IPS-NIHi11 (cell line): ENCODE data around the gene WDR76.
"Not testable (repeated sequence)": the region's sequence is repeated elsewhere in the genome, so short reads cannot be mapped to it uniquely, and the experiment has no call there.

Experiments used
- DNase-seq: peaks from one replicate; pipeline ENCODE4 v3.0.0; 2012; ENCODE audit warnings: mixed read lengths, low spot score

WDR76 gene

DNA sequence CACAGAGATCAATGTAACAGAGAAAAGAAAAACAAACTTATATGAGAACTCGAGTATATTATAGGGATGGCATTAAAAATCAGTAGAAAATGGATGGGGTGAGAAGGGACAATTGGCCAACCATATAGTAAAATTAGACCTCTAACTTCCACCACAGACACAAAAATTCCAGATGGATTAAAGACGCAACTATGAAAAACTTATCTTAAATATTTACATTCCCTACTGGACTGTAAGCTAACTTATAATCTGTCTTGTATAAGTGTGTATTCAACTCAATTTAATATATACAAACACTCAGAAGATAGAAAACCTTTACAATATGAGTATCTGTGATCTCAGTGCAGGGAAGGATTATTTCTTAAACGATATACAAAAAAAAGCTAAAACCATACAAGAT lies 5.3 kb upstream of the WDR76 start:
- no peak for DNase-seq

DNA sequence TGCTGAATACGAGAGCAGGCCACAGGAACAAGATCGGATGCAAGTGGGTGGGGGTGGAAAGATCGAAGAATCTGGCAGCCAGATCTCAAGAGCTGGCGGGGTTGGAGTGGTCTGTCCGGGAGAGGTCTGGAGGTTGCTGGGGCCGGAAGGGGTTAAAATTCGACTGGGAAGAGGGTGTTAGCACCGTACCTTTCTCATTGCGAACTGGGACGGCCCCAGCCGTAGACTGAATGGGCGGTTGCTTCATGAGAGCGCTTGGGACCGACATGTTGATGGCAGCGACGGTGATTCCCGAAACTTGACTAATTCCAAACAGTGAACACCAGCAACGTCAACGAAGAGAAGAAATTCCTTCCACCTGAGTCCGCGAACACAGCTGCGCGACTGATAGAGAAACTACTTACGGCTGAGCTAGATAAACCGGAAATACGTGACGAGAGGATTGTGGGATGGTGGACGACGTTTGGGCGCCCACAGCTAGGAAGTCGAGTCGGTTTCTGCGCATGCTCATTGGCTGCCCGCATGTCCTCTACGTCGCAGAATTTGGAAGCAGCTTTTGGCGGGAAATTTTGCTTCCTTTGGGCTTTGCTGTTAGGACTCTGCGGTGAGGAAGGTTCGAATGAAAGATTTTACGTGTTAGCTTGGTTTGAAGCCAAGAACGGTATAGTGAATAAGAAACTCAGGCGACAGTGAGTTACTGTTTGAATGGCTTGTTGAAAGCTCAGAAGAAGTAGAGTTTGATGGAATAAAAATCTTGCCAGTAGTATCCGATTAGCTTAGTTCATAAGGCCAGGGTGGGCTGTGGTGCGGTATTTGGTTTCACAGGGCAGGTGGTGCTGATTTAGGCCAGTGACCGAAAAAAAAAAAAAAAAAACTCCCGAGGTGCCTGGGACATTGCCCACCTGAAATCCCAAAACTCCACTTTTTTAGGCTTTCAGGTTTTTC lies 2.2 kb upstream of the WDR76 start, which contains the start of gene MFAP1:
MFAP1 (minus strand) TSS at position 389 of the 945 bp plus-strand sequence; CDS start at position 268, 121 bp downstream.
- DNase-seq, result peak; percentile 94

DNA sequence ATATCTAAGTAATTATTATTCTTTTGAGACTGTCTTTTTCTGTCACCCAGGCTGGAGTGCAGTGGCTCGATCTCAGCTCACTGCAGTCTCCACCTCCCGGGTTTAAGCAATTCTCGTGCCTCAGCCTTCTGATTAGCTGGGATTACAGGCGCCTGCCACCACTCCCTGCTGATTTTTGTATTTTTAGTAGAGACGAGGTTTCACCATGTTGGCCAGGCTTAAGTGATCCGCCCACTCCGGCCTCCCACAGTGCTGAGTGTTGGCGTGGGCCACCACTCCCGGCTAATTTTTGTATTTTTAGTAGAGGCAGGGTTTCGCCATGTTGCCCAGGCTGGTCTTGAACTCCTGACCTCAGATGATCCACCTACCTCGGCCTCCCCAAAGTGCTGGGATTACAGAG lies 1.5 kb upstream of the WDR76 start:
- DNase-seq, result not testable (repeated sequence)

GRCh38 chr15:43826029-43826507 lies 734 bp upstream of the WDR76 start:
- DNase-seq, result no peak

DNA sequence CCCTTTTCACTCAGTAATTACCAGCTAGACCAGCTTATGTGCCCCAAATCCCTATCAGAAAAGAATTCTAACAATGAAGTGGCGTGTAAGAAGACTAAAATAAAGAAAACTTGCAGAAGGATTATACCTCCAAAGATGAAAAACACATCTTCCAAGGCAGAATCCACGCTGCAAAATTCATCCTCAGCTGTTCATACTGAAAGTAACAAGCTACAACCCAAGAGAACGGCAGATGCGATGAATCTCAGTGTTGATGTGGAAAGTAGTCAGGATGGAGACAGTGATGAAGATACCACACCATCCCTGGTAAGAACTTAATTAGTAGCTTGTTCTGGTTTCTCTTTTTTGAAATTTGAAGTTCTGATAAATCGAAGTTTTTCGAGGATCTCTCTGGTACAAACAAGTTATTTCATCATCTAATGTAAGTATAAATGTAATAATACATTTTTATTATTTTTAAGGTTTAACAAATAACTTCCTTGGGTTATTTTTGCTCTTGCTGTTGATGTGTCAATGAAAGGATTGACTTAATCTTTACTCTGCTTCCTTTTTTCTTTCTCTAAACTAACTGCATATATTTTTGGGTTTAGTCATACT lies 1.4 kb downstream of the WDR76 start:
- no peak for DNase-seq

DNA sequence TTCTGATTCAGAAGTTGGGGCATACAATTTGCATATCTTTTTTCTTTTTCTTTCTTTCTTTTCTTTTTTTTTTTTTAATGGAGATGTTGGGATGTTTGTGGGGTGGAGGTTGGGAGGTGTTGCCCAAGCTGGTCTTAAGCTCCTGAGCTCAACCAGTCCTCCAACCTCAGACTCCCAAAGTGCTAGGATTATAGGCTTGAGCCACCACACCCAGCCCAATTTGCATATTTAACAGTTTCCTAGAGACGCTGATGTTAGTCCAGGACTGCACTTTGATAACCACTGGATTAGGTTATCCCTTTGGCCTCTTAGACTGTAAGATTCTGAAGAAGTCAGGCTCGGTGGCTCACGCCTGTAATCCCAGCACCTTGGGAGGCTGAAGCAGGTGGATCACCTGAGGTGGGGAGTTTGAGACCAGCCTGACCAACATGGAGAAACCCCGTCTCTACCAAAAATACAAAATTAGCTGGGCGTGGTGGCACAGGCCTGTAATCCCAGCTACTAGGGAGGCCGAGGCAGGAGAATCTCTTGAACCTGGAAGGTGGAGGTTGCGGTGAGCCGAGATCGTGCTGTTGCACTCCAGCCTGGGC lies 3.2 kb downstream of the WDR76 start:
- DNase-seq, result not testable (repeated sequence)

GRCh38 chr15:43830691-43831275 lies 4.0 kb downstream of the WDR76 start:
- DNase-seq, result not testable (repeated sequence)

DNA sequence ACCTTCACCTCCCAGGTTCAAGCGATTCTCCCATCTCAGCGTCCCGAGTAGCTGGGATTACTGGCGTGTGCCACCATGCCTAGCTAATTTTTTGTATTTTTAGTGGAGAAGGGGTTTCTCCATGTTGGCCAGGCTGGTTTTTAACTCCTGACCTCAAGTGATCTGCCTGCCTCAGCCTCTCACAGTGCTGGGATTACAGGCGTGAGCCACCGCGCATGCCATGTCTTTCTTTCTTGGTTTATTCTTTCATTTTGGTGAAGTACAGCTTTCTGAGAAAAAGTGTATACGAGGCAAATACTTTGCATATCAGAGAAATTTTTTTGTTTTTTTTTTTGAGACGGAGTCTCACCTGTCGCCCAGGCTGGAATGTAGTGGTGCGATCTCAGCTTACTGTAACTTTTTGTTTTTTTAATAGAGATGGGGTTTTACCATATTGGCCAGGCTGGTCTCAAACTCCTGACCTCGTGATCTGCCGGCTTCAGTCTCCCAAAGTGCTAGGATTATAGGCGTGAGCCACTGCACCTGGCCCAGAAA lies 4.8 kb downstream of the WDR76 start:
- DNase-seq, result not testable (repeated sequence)

DNA sequence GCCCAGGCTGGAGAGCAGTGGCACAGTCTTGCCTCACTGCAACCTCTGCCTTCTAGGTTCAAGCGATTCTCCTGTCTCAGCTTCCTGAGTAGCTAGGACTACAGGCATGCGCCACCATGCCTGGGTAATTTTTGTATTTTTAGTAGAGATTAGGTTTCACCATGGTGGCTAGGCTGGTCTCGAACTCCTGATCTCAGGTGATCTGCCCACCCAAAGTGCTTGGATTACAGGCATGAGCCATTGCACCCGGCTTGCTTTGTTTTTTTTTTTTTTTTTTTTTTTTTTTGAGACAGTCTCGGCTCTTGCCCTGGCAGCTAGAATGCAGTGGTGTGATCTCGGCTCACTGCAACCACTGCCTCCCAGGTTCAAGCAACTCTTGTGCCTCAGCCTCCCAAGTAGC lies 5.7 kb downstream of the WDR76 start:
- not testable (repeated sequence) for DNase-seq

DNA sequence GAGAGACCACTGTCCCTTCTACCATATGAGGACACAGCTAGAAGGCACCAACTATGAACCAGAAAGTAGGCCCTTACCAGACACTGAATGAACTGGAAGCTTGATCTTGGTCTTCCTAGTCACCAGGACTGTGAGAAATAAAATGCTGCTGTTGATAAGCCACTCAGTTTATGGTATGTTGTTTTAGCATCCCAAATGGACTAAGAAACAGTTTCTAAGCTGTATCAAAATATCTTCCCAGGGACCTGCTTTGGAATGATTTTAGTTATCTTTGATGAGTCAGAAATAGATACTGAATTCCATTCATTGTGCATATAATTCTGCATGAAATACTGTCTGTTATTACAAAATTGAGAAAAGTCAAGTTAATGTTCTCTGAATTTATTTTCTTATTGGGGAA lies 18.6 kb downstream of the WDR76 start:
- no peak for DNase-seq

GRCh38 chr15:43851251-43851650 lies 24.4 kb downstream of the WDR76 start:
- DNase-seq, result no peak

DNA sequence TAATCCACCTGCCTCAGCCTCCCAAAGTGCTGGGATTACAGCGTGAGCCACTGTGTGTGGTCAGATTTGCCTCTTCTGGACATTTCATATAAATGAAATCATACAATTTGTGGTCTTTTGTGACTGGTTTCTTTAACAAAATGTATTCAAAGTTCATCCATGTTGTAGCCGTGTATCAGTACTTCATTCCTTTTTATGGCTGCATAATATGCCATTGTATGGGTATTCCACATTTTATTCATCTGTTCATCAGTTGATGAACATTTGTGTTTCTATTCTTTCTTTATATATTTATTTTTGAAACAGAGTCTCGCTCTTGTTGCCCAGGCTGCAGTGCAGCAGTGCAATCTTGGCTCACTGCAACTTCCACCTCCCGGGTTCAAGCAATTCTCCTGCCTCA lies 25.8 kb downstream of the WDR76 start:
- DNase-seq, result no peak

GRCh38 chr15:43854801-43855200 lies 28.0 kb downstream of the WDR76 start:
- DNase-seq, result no peak

GRCh38 chr15:43859546-43859945 lies 32.7 kb downstream of the WDR76 start:
- DNase-seq, result no peak

- DNase-seq, result not testable (repeated sequence)
These were observed 39.8 kb downstream of the WDR76 start for GRCh38 chr15:43866636-43867035.

DNA sequence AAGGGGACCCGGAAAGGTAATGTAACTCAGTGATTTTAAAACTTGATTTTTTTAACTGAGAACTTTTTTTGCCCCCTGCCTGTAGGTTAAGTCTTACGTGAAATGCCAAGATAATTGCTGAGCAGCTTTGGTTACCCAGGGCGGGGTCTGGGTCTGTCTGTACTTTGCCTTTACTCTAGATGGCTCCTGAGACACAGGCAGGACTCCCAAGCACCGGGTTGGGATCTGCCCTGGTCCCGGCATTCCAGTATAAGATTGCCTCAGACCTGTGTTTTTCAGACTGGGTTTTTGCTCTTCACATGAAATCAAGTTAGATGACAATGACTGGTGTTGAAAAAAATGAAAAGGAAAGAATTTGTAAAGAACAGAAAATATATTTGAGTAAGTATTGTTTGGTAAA lies 40.3 kb downstream of the WDR76 start:
- no peak for DNase-seq

- no peak for DNase-seq
These were observed 41.6 kb downstream of the WDR76 start for GRCh38 chr15:43868406-43868805.

- no peak for DNase-seq
These were observed 45.0 kb downstream of the WDR76 start for GRCh38 chr15:43871835-43872234.

GRCh38 chr15:43872416-43873020 lies 45.7 kb downstream of the WDR76 start:
- DNase-seq, result peak; percentile 79

DNA sequence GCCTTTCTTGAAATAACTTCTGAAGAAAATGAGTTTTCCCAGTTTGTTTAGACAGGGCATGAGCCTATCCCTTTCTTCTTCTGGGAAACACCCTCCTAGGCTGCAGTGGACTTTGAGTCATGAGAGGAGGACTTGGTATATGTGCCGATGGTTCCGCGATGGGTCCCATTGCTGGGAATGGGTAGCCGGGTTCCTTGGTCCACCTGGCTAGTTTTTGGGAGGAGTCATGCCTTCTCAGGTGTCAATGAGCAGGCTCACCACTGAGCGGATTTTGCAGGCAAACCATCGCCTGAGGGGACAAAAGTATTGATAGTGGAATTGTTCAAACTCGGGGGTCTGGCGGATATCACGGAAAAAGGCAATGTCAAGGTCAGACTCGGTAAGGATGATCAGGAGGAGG lies 46.8 kb downstream of the WDR76 start:
- DNase-seq, result no peak

DNA sequence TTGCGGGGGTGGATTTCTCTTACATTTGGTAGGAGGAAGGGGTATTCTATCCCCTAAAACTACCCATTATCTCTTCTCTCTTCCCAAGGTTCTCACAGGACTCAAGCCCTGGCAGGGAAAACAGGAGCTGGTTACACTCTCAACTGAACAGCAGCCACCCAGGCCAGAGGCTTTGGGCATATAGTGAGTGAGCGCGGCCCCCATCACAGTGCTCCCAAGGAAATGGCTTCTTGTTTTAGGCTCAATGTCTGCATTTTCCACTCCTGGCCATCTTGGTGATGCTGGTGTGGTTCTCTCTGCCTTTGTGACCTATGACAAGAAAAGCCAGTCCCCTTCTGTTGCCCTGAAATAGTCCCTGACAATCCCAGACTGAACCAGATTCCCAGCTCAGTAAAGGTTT lies 50.1 kb downstream of the WDR76 start:
- no peak for DNase-seq

DNA sequence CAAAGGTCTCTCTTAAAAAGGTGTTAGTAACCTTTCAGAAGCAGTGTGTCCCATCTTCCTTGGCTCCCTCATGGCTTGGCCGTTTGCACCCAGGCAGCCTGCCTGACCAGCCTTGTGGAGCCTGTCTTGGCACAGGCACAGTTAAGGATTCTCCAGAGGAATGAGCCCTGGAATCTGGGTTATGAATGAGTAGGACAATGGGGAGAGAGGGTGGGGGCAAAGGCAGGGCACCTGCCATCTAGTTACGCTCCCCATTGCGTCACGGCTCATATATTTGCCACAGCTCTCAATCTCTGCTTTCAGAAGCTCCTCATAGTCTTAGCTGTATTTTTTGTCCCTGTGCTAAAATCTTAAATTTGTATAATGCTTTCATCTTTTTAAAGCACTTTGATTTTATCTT lies 50.6 kb downstream of the WDR76 start:
- DNase-seq, result no peak
